Erythroblast (primary cell): Measurements from ENCODE around the gene TMEM266.

ENCODE experiments used
- GATA1 ChIP-seq: IDR thresholded peaks from 2 replicates; pipeline ENCODE4 v1.6.1; 2011; ENCODE audit warnings: low read depth, mild to moderate bottlenecking, control low read depth, low read length, moderate library complexity
- POLR2A ChIP-seq: IDR thresholded peaks from 2 replicates; pipeline ENCODE4 v1.6.1; 2011; ENCODE audit warnings: mild to moderate bottlenecking, low read length

DNA sequence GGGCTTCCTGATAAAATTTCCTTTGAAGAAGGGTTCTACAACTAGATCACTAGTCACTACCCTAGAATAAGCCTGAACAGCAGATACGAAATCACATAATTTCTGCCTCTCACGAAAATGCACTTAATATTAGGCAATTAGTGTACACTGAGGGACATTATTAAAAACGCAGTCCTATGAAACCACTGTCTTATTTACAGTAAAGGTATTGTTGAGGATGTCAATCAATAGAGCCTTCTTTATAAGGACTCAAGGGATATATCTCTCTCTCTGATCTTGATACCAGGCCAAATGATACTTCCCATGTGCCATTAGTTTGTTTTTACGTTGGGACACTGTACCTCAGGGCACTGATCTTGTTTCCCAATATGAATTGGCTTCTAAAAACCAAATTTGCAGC is 191.9 kb downstream of the TMEM266 start:
- TF ChIP-seq POLR2A (no peak), GATA1 (no peak)
